GM12875 (cell line): Measurements from ENCODE around the gene PDCD1.

Experiments used
- H3K4me3 ChIP-seq: one replicate; pipeline ENCODE4 v1.5.1; 2011; ENCODE audit warnings: low read depth, low read length, control low read depth
- TF ChIP-seq, protein P1 (sequence below): IDR thresholded peaks from 2 replicates; pipeline ENCODE4 v1.5.1; 2011; ENCODE audit warnings: low read depth, mild to moderate bottlenecking, control low read depth, inconsistent platforms, low read length, moderate library complexity, borderline replicate concordance; ENCODE audit not compliant: insufficient read depth

PDCD1 gene

DNA sequence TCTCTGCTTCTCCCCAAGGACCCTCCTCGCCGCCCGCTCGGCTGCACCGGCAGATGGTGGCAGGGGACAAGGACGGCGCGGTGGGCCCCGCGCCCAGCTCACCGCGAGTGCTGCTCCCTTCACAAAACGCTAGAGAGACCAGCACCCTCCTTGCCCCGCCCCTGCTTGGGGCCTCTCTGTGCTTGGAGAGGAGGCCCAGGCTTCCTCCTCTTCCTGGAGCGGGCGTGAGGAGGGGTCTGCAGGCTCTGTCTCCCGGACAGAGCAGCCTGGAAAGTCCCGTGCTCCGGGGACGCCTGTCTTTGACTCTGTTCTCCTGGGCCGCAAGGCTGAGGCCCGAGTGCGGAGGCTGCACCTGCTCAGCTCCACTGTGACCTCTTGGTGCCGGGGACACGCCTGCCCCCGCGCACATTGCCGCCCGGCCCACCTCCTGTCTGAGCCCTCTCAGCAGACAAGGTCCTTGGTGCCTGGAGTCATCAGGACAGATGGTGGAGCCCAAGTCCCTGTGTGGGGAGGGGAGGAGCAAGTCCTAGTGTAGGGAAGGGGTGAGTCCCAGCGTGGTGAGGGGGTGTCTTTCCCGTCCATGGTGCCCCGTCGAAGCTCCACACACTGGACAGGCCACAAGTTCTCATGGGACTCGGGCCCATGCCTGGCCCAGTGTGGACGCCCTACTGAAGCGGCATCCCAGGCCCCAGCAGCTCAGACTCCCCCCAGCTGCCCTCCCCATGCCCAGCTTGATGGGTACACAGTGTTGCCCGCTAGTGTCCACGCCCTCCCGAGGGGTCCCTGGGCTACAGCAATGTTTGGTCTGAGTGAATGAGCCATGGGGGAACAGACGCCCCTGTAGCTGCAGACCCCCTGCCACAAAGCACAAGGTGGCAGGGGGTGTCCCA lies 44.7 kb upstream of the PDCD1 start:
- H3K4me3 ChIP-seq: no peak overlapping the region
- TF ChIP-seq, protein P1, sequence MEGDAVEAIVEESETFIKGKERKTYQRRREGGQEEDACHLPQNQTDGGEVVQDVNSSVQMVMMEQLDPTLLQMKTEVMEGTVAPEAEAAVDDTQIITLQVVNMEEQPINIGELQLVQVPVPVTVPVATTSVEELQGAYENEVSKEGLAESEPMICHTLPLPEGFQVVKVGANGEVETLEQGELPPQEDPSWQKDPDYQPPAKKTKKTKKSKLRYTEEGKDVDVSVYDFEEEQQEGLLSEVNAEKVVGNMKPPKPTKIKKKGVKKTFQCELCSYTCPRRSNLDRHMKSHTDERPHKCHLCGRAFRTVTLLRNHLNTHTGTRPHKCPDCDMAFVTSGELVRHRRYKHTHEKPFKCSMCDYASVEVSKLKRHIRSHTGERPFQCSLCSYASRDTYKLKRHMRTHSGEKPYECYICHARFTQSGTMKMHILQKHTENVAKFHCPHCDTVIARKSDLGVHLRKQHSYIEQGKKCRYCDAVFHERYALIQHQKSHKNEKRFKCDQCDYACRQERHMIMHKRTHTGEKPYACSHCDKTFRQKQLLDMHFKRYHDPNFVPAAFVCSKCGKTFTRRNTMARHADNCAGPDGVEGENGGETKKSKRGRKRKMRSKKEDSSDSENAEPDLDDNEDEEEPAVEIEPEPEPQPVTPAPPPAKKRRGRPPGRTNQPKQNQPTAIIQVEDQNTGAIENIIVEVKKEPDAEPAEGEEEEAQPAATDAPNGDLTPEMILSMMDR: no peak

DNA sequence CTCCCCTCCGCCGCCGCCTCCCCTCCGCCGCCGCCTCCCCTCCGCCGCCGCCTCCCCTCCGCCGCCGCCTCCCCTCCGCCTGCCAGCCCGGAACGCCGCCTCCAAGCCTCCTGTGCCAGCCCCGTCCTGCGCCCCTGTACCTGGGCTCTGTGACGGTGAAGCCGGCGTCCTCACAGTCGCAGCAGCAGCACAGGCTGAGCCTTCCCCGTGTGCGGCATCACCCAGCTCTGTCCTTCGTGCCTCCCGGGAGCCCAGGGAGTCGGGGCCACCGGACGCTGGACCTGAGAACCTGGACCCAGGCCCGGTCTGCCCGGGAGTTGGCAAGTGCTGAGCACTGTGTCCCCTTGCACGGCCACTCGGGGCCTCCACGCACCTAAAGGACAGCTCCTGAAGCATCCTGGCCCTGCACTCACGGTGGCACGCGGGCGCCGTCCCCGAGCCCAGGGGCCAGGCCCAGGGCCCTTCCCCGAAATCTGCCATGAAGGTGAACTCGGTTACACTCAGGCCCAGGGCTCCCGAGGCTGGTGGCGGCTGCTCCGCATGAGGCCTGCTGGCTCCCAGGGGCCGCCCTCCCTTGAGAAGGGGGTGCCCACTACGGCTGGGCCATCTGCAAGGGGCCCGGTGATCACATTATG lies 43.8 kb upstream of the PDCD1 start:
- H3K4me3 ChIP-seq: no peak overlapping the region
- TF ChIP-seq, protein P1: no peak

DNA sequence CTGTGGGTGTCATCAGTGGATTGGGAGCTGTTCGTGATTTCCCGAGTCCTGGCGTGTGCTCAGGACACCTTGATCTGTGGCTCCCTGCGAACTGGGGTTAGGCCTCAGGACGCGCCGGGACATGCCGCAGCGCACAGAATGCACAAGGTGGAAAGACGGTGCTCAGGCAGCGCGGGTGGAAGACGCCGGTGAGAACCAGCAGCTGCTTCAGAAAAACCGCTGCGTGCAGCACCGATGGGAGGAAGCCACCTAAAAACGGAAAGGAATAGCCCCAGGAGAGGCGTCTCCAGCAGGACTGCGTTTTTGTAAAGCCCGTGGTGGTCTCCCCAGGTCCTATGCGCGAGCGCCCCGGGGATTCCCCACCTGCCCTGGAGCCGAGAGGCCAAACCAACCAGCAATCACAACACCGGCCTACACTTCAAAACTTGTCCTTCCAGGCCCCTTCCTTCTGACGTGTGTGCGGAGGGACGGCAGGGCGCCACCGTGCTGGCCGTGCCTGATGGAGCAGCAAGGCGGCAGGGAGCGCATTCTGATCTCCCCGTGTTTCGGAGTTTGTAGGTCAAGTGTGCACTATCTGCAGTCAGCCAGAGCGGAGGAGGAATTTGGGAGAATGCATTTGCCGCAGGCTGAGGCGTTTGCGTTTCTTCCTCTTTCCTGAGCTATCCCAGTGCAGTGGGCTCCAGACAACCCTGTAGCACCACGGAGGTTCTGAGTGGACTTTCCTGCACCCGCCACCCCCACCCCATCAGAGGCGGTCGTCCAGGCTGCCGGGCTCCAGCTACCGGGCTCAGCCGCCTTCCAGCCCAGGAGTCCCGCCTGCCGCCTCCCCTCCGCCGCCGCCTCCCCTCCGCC lies 43.0 kb upstream of the PDCD1 start:
- TF ChIP-seq, protein P1: no peak
- no peak overlapping the region for H3K4me3 ChIP-seq

DNA sequence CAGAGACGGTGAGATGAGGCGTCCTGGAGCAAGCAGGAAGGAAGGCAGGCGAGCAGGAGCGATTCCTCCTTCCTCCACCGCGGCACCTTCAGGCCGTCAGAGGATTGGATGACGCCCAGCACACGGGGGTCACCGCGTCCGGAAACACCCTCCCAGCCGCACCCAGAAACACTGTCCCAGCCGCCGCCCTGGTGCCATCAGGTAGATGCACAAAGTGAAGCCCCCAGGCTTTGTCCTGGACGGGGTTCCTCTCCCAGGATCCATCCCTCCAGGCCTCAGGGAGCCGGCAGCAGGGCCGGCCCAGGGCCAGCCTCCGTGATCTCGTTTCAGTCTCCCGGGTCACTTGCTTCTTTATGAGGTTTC lies 42.3 kb upstream of the PDCD1 start:
- no peak overlapping the region for H3K4me3 ChIP-seq
- TF ChIP-seq, protein P1: no peak

DNA sequence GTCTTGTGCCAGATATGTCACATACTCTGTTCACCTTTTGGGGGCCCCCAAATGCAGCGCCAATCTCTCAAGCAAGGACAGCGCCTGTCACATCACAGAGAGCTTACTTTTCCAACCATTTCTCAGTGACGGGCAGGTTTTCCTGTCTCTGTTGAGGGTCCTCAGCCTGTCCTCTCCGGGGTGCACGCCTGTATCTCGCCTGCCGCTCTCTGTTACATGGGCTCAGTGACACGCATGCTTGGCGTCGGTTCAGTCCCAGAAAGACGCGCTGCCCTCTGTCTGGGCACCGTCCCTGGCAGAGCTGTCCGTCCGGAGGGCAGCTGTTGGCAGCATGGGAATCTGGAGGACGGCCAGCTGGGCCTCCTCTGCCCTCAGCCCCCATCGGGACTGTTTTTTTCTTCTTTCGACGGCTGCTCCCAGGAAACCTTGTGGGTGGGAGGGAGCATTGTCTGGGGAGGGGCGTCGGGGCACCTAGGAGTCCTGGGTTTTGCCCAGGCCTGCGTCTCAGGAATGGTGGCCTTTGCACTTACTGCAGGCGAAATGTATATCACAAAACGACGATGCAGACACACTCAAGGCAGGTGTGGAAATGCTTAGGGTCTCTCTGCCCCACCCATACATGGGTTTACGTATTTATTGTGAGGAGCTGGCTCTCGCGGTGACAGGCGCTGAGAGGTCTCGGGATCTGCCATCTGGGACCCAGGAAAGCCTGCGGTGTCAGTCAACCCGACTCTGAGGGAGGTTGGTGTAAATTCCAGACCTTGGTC lies 41.7 kb upstream of the PDCD1 start:
- TF ChIP-seq, protein P1: no peak
- no peak overlapping the region for H3K4me3 ChIP-seq

DNA sequence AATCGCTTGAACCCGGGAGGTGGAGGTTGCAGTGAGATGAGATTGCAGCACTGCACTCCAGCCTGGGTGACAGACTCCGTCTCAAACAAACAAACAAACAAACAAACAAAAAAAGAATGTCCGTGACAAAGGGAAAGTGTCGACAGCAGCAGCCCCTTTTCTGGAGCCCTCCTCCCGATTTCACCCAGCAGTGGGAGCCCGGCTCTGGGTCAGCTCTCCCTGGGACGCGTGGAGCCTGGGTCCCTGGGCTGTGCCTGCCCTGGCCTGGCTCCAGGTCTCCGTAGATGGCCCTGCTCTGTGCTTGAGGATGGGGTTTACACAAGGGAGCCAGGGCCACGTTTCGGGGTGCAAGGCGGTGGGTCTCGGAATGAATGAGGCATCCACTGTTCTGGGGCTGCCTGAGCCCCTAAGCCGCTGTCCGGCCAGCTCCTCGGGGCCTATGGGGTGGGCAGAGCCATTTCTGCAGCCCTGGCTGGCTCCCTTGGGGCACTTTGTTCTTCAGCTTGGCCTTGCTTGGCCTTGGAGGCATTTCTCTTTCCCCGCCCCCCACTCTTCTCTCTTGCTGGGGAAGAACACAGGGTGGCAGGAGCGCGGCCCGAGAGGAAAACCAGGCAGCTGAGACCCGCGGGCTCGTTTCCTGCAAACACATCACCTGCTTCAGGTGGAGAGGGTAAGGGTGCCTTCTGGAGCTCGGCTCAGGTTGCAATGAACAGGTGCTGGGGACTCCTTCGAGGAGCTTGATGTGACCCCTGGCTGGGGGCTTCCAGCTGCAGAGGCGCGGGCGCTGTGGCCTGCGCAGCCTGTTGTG lies 40.0 kb upstream of the PDCD1 start:
- TF ChIP-seq, protein P1: no peak
- H3K4me3 ChIP-seq: no peak overlapping the region
